ENCODE data around the gene SMIM45.
"Not testable (repeated sequence)": the region's sequence is repeated elsewhere in the genome, so short reads cannot be mapped to it uniquely, and the experiment has no call there.

SMIM45 gene

GRCh38 chr22:41935015-41935351, 17.0 kb upstream of the SMIM45 start:
- DNase-seq (ENCODE audit: low read depth) = no peak

GRCh38 chr22:41935509-41935908, 16.4 kb upstream of the SMIM45 start:
- no peak for DNase-seq (ENCODE audit: low read depth)

DNA sequence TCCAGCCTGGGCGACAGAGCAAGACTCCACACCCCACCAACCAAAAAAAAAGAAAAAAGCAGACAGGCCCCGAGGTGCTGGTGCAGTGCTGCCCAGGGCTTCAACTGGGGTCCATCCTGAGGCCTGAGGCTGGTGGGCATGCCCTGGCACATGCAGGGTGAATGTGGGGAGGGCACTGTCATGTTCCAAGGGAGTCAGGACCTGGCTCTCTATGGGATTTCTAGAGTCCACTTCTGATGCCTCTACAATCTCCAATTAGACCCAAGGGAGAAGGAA, 15.1 kb upstream of the SMIM45 start:
- DNase-seq (ENCODE audit: low read depth) = no peak

GRCh38 chr22:41939981-41940831, 11.7 kb upstream of the SMIM45 start:
- no peak for DNase-seq (ENCODE audit: low read depth)

DNA sequence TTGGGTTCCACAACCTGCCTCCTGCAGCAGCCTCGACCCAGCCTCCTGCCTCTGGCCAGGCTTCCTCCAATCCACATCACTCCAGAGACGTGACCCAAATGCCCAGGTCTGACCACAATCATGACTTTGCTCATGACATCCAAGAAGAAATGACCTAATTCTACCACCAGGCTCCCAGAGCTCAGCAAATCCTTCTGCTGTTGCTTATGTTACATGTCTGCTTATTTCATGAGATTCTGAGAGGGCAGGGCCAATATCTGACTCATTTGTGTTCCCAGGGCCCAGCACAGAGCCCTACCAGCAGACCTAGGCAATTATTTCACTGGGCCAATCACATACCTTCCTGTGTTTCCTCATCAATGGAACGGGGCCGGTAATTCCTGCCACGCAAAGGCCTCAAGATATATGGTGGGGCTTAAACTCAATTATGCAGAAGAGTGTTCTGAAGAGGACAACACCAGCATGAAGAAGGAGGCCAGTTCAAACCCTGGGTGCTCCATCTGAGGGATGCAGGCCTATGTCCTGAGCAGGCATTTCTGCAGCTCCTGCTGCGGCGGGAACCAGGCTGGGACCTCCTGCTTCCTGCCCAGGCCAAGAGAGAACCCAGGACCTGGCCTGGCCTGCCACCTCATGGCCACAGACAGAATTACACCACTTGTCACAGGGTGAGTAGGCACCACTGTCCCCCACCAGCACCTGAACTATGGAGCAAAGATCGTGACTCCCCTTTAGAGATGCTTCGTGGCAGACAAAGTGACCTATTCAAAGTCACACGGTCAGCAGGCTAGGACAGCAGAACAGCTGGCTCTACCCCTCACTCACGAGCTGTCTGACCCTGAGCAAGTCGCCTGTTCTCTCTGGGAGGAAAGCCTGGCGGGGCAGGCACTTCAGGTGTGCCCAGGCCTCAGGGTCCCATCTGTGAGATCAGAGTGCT, 10.9 kb upstream of the SMIM45 start:
- DNase-seq (ENCODE audit: low read depth) = peak; percentile 44

DNA sequence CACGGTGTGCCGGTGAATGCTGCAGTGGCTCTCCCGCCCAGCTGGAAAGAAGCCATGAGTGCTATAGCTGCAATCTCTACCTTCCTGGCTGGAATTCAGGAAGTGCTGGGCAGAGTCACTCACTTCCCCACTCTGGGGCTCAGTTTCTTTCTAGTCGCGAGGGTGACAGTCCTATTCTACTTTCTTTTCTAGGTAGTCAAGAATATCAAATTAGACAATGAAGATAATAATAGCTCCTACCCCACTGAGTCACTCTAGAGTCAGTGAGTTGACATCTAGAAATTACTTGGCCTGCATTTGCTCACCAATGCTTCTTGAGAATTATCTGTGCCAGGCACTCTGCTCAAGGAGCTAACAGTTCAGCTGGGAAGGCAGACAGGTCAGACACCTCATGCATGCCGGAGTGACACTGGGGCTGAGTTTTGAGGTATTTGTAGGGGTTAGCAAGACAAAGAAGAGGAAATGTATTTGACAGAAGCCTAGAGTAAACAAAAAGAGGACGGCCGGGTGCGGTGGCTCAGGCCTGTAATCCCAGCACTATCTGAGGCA, 8.2 kb upstream of the SMIM45 start:
- DNase-seq (ENCODE audit: low read depth) = no peak

DNA sequence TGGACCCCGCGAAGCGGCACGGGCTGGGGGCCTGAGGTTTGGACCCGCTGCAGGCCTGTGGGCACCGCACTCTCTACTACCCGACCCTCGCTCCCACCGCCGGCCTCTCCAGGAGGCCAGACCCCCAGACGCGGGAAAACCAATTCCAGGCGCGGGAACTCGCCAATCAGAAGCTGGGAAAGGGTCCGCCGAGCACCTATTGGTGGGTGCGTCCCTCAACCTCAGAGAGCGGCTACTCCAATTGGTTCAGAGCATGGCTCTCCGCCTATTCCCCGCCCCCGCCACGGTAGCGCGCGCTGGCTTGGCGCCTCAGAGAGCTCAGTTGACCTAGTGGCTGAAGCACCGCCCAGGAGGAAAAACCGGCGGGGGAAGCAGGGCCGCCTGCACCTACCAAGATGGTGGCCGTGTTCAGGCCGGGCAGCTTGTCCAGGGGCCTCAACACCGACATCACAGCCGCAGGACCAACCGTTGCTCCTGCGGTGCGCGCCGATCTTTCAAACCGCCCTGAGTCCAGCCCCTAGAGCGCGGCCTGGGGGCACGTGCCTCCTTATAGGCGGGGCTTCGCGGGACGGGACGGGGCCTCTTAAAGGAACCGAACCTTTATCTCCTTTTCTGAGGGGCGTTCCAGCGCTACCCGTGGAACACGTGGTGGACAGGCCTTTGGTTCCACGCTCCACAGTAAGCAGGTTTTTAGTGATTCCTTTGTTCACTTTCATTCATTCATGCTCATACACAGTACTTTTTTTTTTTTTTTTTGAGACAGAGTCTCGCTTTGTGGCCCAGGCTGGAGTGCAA, 5.1 kb upstream of the SMIM45 start, which contains the start of gene CENPM:
Gene CENPM (minus strand): TSS at position 524 of the 795 bp plus-strand sequence. CDS start 76 bp downstream, at position 448.
- DNase-seq (ENCODE audit: low read depth) = peak; percentile 60

DNA sequence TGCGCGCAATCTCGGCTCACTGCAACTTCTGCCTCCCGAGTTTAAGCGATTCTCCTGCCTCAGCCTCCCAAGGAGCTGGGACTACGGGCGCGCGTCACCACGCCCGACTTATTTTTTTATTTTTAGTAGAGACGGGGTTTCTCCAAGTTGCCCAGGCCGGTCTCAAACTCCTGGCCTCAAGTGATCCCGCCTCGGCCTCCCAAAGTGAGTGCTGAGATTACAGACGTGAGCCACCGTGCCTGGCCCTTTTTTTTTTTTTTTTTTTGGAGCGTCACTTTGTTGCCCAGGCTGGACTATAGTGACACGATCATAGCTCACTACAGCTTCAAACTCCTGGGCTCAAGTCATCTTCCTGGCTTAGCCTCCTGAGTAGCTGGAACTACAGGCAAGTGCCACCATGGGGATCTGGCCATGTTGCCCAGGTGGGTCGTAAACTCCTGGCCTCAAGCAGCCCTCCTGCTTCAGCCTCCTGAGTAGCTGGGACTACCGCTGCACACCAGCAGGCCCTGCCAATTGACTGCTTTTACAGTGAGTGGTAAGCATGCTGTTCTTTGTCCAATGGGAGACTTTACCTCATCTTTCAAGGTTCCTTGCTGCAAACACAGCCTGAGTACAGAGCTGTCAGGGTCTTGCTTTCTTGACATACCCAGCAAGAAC, 4.4 kb upstream of the SMIM45 start:
- DNase-seq (ENCODE audit: low read depth) = no peak

- no peak for DNase-seq (ENCODE audit: low read depth)
Observed at GRCh38 chr22:41948142-41948541, 3.8 kb upstream of the SMIM45 start.

DNA sequence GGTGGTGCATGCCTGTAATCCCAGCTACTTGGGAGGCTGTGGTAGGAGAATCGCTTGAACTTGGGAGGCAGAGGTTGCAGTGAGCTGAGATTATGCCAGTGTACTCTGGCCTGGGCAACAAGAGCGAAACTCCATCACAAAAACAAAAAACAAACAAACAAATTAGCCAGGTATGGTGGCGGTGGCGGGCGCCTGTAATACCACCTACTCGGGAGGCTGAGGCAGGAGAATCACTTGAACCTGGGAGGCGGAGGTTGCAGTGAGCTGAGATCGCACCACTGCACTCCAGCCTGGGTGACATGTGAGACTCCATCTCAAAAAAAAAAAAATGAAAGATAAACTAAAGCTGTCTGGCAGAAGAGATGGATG, 3.0 kb upstream of the SMIM45 start:
- not testable (repeated sequence) for DNase-seq (ENCODE audit: low read depth)

GRCh38 chr22:41949297-41949965, 2.5 kb upstream of the SMIM45 start:
- DNase-seq (ENCODE audit: low read depth) = no peak

- no peak for DNase-seq (ENCODE audit: low read depth)
Observed at GRCh38 chr22:41952713-41953112, 763 bp downstream of the SMIM45 start.

GRCh38 chr22:41957941-41958556, 6.1 kb downstream of the SMIM45 start:
- no peak for DNase-seq (ENCODE audit: low read depth)

DNA sequence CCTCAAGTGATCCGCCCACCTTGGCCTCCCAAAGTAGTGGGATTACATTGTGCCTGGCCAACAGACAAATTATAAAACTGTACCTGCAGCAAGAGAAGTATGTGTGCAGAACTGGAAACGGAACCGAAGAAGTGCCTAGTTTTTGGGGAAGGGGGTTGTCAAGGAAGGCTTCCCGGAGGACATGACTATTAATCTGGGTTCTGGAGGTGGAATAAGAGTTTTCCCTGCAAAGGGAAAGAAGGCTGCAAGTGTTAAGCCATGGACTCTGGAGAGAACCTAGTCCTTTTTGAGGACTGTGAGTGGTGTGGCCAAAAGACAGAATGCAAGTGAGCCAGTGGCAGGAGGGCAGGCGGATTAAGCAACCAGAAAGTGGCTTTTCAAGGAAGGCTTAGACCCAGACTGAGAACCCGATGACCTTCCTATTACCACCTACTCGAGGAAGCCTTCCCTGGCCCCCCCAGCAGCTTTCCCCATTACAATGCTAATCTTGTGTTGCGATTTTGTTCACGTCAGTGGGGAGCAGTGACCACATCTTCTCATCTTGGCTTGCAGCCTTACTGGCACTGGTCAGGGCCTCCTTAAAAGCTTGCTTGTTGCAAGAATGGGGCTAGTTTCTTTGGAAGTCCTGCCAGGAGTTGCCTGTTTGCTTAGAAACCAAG, 11.6 kb downstream of the SMIM45 start:
- no peak for DNase-seq (ENCODE audit: low read depth)

- no peak for DNase-seq (ENCODE audit: low read depth)
Observed at GRCh38 chr22:41964112-41964491, 12.2 kb downstream of the SMIM45 start.

- DNase-seq (ENCODE audit: low read depth) = no peak
Observed at GRCh38 chr22:41966225-41966606, 14.3 kb downstream of the SMIM45 start.

- DNase-seq (ENCODE audit: low read depth) = peak; percentile 71
Observed at GRCh38 chr22:41966607-41967240, 14.8 kb downstream of the SMIM45 start.

DNA sequence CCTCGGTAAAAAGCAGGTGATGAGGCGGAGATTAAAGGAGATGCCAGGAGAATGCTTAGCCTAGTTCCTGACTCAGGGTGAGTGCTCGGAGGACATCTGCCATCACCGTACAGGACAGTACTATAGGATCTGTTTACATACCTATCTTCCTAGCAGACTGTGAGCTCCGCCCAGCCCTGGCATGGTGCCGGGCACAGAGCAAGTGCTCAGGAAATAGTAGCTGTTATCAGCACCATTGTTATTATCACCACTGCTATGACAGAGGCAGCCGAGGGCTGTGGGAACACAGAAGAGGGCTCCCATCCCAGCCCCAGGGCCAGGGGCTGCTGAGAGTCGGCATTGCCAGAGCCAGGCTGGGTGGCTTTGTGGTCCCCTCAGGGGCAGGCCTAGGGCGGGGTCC, 16.7 kb downstream of the SMIM45 start:
- DNase-seq (ENCODE audit: low read depth) = no peak

DNA sequence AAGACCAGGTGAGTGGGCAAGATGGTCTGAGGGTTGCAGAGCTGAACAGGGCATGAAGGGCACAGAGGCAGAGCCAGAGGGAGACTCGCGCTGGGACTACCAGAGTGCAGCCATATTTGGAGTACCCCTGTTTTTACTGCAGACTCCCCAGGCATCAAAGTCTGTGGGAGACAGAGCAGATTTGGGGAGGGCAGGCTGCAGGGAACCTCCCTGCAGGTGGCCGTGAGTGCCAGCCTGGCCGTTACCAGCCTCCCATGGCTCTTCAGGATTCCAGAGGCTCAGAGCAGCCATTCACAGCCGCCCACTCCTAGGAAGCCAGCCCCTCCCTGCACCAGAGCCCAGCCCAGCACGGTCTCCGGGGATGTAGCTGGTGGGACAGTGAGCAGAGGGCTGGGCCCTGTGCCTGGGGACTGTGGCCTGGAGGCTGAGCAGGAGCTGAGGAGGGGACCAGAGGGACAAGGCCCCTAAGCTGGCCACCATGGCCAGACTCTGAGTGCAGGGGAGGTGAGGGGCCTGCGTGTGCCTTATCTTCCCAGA, 17.2 kb downstream of the SMIM45 start, which contains the start of gene SEPTIN3:
Gene SEPTIN3 (plus strand): TSS at position 334 of the 537 bp plus-strand sequence. CDS start 2,050 bp downstream, outside the sequence.
- DNase-seq (ENCODE audit: low read depth) = no peak
